Placental pericyte (primary cell): ENCODE results near the gene RNF17. TPM values are rescaled to one million over a fixed set of nuclear protein-coding genes. Genes with fewer than 3 reads are reported as not detected.

Experiments
- total RNA-seq: library from RNA; depleted of rRNA; stranded (reverse); fragments of >200 nt; gene quantifications from 2 replicates; pipeline ENCODE4 v1.2.3, GENCODE V29; 2012

Gene RNF17
- 0.88 TPM in 1 of 2 replicates, not detected in the other for total RNA-seq

GRCh38 chr13:24763596-24764275, at the start of gene RNF17:
Gene RNF17, plus strand, starts transcription at chr13:24764169. Its CDS starts 35 bp downstream, at chr13:24764204.

Other genes with a start within 250 kb of the RNF17 start
- not detected in 2 replicates for gene ATP12A, start 83.8 kb upstream of the RNF17 start, total RNA-seq